ENCODE results near the gene PITPNM3.

PITPNM3 gene

GRCh38 chr17:6480303-6480675, 76.1 kb downstream of the PITPNM3 start:
- TF ChIP-seq CTCF (IDR thresholded peaks at IDR 0.05; ENCODE audit: borderline replicate concordance, insufficient read depth, low read depth, low read length): no peak
- H3K4me3 ChIP-seq (ENCODE audit: low read depth, low read length): no peak overlapping the region

- no peak overlapping the region for H3K4me3 ChIP-seq (ENCODE audit: low read depth, low read length)
- TF ChIP-seq CTCF (IDR thresholded peaks at IDR 0.05; ENCODE audit: borderline replicate concordance, insufficient read depth, low read depth, low read length): no peak
Observed at GRCh38 chr17:6479622-6480302, 76.6 kb downstream of the PITPNM3 start.

- TF ChIP-seq CTCF (IDR thresholded peaks at IDR 0.05; ENCODE audit: borderline replicate concordance, insufficient read depth, low read depth, low read length): no peak
- H3K4me3 ChIP-seq (ENCODE audit: low read depth, low read length): no peak overlapping the region
Observed at GRCh38 chr17:6478486-6478885, 77.9 kb downstream of the PITPNM3 start.

GRCh38 chr17:6477831-6478383, 78.4 kb downstream of the PITPNM3 start:
- H3K4me3 ChIP-seq (ENCODE audit: low read depth, low read length): no peak overlapping the region
- TF ChIP-seq CTCF (IDR thresholded peaks at IDR 0.05; ENCODE audit: borderline replicate concordance, insufficient read depth, low read depth, low read length): no peak

- no peak overlapping the region for H3K4me3 ChIP-seq (ENCODE audit: low read depth, low read length)
- TF ChIP-seq CTCF (IDR thresholded peaks at IDR 0.05; ENCODE audit: borderline replicate concordance, insufficient read depth, low read depth, low read length): no peak
Observed at GRCh38 chr17:6476810-6477179, 79.6 kb downstream of the PITPNM3 start.

GRCh38 chr17:6476076-6476809, 80.1 kb downstream of the PITPNM3 start:
- no peak overlapping the region for H3K4me3 ChIP-seq (ENCODE audit: low read depth, low read length)
- TF ChIP-seq CTCF (IDR thresholded peaks at IDR 0.05; ENCODE audit: borderline replicate concordance, insufficient read depth, low read depth, low read length): no peak

- H3K4me3 ChIP-seq (ENCODE audit: low read depth, low read length): no peak overlapping the region
- TF ChIP-seq CTCF (IDR thresholded peaks at IDR 0.05; ENCODE audit: borderline replicate concordance, insufficient read depth, low read depth, low read length): no peak
Observed at GRCh38 chr17:6475411-6475810, 80.9 kb downstream of the PITPNM3 start.

Measured in GM12875 (cell line).